GM18867 (cell line): ENCODE data around the gene WDR33.

ENCODE experiments used
- ATAC-seq: cut with Tn5 transposase; IDR thresholded peaks from one replicate; pipeline ENCODE4 v1.9.1; 2021; ENCODE audit warnings: mild to moderate bottlenecking, moderate library complexity; ENCODE audit not compliant: unreplicated experiment

Gene WDR33

DNA sequence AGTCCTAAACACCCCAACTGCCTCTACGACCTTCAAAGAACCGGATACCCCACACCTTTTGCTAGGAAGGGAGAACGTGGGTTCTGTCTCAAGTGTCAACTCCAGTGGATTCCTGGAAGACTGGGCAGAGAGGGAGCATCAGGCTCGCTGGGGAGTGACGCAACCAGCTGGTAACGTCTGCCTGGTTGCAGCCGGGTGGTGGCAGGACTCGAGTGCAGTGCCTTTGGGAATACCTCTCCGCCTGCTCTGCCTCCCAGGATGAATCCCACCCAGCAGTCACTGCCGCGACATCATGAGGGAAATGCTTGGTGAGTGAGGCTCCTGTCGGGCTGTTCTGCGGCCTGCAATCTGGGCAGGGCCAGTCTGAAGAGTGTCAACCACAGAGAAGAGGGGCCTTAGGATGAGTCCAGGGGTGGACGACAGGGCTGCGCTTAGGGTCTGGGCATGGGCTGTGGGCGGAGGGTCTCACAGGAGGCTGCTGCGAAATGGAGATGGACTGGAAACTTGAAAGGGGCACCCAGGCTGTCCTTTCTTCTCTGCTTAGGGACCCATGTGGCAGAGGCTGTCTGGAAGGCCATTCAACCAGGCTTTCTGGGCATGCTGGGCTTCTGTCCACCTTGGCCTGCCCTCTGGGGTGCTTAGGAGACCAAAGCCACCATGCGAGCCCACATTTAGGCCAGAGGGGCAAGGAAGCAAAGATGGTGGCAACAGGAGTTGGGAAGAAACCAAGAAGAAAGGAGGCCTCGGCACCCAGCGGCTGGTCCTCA is 152.1 kb downstream of the WDR33 start:
- ATAC-seq: no peak

DNA sequence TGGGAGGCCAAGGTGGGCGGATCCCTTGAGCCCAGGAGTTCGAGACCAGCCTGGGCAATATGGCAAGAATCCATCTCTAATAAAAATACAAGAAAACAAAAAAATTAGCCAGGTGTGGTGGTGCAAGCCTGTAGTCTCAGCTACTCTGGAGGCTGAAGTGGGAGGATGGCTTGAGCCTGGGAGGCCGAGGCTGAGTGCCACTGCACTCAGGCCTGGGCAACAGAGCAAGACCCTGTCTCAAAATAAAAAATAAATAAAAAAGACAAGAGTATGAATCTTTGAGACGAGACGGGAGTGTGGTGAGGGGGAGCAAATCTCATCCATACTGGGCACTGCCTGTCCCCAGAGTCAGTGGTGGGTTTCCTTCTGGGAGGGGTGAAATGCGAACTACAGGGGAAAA is 152.8 kb downstream of the WDR33 start:
- no peak for ATAC-seq

DNA sequence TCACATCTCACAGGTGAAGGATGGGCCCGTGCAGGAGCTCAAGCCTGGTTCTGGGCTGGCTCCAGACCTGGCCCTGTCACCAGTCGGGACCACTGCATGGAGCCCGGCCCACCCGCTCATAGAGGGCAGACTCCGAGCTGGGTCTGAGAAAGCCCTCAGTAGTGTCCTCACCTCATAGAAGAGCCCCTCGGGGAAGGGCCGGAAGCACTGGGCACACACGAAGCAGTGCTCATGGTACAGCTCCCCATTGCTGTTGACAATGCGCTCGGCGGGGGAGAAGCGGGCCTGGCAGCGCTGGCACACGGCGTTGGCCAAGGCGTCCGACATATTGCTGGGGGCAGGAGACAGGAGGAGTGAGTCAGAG is 153.8 kb downstream of the WDR33 start:
- no peak for ATAC-seq

DNA sequence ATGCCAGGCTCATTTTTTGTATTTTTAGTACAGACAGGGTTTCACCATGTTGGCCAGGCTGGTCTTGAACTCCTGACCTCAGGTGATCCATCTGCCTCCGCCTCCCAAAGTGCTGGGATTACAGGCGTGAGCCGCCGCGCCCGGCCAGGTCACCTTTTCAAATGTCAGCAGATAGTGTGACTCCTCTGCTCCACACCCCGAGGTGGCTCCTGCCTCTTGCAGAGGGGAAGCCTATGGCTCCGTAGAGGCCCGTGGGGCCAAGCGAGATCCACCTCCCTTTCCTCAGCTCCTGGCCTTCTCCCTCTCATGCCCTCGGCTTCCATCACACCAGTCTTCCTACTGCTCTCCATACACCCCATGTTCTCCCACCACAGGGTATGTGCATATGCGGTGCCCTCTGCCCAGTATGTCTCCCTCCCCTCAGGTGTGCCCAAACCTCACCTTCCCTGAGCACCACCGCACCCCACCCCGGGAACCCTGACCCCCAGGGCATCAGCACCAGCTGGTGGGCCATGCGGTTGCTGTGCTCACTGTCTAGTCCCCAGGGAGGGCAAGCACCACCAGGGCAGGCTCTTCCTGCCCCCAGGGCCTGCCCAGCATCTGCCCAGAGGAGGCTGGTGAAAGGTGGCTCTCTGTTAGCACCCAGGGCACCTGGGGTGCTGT is 154.3 kb downstream of the WDR33 start:
- ATAC-seq: no peak

DNA sequence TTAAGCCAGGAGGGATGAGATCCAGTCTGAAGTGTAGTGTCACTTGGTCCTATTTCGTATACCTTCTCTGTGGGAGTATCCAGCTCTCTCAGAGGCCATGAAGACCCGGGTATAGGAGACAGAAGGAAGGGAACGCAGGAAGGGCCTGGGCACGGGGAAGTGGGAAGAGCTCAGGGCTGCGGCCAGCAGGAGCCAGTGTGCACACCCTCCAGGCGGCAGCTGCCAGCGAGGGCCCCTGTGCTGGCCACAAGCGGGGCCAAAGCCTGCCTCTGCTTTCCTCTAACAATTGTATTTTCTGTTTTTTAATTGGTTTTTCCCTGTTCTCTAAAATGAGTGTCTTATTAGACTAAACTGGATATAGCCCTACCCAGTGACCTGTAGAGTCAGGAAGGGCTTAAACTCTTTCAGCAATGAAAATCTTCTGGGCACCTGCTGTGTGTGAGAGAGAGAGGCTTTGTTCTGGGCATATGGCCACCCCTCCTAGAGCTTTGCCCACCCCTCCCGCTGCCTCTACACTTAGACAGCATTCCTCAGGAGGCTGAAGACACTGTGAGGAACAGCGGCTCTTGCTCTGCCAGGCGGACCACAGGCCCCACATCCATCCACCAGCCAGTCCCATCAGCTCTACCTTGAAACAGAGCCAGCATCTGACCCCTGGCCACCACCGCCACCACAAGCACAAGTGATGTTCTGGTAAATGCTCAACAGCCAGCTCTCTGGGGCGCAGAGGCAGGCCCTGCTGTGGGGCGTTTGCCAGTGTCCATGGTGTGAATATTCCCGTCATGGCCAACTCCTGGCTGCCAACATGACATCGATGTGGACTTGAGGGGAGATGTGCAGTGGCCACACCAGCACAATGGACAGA is 155.5 kb downstream of the WDR33 start:
- no peak for ATAC-seq

DNA sequence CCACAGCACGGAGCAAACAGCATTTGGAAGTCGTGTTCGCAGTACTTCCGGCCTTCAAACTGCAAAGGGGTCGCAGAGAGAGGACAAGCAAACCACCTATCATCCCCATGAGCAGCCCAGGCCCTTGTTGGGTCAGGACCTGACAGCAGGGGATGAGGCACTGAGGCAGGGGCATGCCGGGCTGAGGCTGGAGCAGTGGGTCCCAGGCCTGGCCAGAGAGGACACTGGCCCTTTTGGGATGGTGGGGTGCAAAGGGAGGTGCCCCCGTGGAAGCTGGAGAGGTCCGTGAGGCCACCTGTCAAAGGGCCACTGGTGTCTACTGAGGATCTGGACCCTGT is 156.2 kb downstream of the WDR33 start:
- ATAC-seq: no peak

DNA sequence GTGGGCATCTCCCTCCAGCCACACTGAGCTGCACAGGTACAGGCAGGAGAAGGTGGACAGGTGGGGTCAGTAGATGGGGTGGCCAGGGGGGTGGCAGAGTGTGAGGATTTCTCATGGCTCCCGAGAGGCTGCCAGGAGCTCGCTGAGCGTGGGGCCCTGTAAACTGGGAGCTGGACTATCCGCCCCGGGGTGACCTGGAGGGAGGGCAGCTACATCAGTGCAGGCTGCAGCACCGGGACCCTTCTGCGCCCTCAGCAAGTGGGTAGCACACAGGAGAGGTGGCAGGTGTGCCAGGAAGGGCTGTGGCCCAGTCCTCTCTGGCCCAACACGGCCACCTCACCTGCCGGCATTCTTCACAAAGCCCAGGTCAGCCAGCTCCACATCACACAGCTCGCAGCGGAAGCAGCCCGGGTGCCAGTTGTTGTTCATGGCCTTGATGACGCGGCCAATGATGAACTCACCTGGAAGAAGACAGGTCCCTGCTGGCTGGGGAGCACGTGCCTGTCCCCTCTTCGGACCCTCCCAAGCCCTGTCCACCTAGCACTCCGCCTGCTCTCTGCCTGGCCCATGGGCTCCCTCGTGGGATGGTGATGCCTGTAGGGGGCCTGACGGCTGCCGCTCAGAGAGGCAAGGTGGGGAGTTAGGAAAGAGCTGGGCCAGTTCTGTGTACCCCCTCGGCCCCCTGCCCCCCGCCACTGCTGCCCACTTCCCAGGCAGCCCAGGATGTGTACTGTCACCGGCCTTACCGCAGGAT is 156.7 kb downstream of the WDR33 start:
- ATAC-seq: no peak

GRCh38 chr2:127653421-127654083 is 157.4 kb downstream of the WDR33 start:
- ATAC-seq: no peak

DNA sequence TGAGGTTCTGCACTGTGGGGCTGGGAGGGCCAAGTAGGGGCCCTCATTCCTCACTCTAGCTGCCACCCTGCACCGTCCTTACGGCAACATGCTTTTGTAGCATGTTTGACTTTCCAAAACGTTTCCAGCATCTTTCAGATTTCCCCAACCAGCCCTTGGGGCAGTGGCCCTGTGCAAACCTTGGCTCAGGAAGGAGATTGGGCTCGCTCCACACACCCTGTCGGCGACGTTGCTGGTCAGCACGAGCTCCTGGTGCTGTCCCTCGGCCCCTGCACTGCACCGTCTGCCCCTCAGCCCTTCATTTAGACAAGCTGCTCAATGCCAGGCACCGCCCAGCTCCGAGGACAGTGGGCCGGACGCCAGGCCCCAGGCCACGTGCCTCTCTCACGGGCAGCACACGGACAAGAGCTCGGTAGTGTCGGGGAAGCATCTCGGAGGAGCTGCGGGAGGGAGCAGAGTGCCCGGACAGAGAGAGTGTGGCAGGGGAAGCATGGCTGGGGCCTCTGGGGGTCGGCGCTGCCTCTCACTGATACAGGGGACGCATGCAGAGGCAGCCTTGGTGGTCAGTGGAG is 158.1 kb downstream of the WDR33 start:
- ATAC-seq: no peak

DNA sequence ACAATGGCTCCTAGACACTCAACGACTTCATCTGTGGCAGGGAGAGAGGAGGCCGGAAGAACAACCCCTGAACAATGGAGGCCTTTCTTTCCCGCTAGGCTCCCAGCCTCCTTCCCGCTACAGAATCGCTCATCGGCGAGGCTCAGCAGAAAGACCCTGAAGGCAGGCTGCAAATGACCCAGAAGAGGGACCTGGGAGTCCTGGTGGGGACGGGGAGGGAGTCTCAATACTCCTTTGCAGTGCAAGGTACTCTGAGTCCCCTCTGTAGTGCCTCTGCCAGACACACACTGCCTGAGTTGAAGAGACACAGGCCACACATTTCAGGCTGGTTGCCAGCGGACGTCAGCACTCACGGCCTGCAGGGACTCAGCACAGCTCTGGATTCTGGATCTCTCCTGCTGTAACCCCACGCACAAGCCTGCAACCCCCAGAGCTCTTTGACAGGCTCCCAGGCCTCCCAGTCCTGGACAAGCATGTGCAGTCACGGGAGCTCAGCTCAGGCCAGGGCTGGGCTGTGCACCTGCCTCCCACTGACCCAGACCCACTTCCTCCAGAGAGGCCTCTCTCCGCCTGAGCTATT is 158.9 kb downstream of the WDR33 start:
- no peak for ATAC-seq

DNA sequence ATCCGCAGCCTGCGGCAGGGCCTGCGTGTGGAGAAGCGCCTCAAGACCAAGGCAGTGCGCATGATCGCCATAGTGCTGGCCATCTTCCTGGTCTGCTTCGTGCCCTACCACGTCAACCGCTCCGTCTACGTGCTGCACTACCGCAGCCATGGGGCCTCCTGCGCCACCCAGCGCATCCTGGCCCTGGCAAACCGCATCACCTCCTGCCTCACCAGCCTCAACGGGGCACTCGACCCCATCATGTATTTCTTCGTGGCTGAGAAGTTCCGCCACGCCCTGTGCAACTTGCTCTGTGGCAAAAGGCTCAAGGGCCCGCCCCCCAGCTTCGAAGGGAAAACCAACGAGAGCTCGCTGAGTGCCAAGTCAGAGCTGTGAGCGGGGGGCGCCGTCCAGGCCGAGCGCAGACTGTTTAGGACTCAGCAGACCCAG is 159.6 kb downstream of the WDR33 start:
- no peak for ATAC-seq
